Fibroblast of lung (primary cell): ENCODE results near the gene ADAD1. TPM values are rescaled to one million over a fixed set of nuclear protein-coding genes. Genes with fewer than 3 reads are reported as not detected.
A peak's percentile ranks its signal among the peaks of the same experiment; 100 is the strongest.

ENCODE experiments used
- DNase-seq, 2 donors: peaks; one replicate each; pipeline versions ENCODE4 v3.0.0 to v3.0.0-alpha.2; 2010; ENCODE audit warnings: low read depth in 2 of 2
- H2AFZ ChIP-seq: 2 replicates; pipeline ENCODE4 v1.5.1; 2012; ENCODE audit warnings: low read length, control low read depth, inconsistent platforms
- H3K27ac ChIP-seq: 2 replicates; pipeline ENCODE4 v1.5.1; 2011; ENCODE audit warnings: low read length, control low read depth; ENCODE audit not compliant: insufficient read depth
- H3K27me3 ChIP-seq: 2 replicates; pipeline ENCODE4 v1.5.1; 2011; ENCODE audit warnings: mild to moderate bottlenecking, low read length; ENCODE audit not compliant: control insufficient read depth, insufficient read depth
- H3K36me3 ChIP-seq: 2 replicates; pipeline ENCODE4 v1.5.1; 2011; ENCODE audit warnings: low read length; ENCODE audit not compliant: control insufficient read depth, insufficient read depth
- H3K4me1 ChIP-seq: 2 replicates; pipeline ENCODE4 v1.5.1; 2011; ENCODE audit warnings: low read length; ENCODE audit not compliant: control insufficient read depth, insufficient read depth; ENCODE audit errors: extremely low read depth
- H3K4me2 ChIP-seq: 2 replicates; pipeline ENCODE4 v1.5.1; 2011; ENCODE audit warnings: low read length, control low read depth; ENCODE audit not compliant: insufficient read depth; ENCODE audit errors: extremely low read depth
- H3K4me3 ChIP-seq, 4 experiments: fragments of 200-600 bp in 1 of 4; sonication (generic) in 1 of 4; replicated peaks in 1 of 4; 2 replicates each; pipeline ENCODE4 v1.5.1; 2011 to 2016; ENCODE audit warnings: low read length in 4 of 4, low read depth in 3 of 4, mild to moderate bottlenecking in 3 of 4, control low read depth in 2 of 4, inconsistent platforms in 1 of 4, mixed read lengths in 1 of 4; ENCODE audit not compliant: insufficient read depth in 1 of 4; ENCODE audit errors: control extremely low read depth in 1 of 4
- H3K79me2 ChIP-seq: 2 replicates; pipeline ENCODE4 v1.5.1; 2012; ENCODE audit warnings: mild to moderate bottlenecking, low read length, inconsistent platforms; ENCODE audit not compliant: control insufficient read depth, insufficient read depth
- H3K9ac ChIP-seq: 2 replicates; pipeline ENCODE4 v1.5.1; 2011; ENCODE audit warnings: mild to moderate bottlenecking, low read length, control low read depth; ENCODE audit not compliant: insufficient read depth
- H3K9me3 ChIP-seq: 2 replicates; pipeline ENCODE4 v1.5.1; 2012; ENCODE audit warnings: low read depth, low read length; ENCODE audit not compliant: control insufficient read depth, insufficient read depth
- H4K20me1 ChIP-seq: 2 replicates; pipeline ENCODE4 v1.5.1; 2011; ENCODE audit warnings: low read length; ENCODE audit not compliant: control insufficient read depth, insufficient read depth; ENCODE audit errors: extremely low read depth
- EZH2 ChIP-seq: IDR thresholded peaks from 2 replicates; pipeline ENCODE4 v1.5.1; 2012; ENCODE audit warnings: low read length, control low read depth, mild to moderate bottlenecking; ENCODE audit errors: missing control alignments
- polyA plus RNA-seq, 2 donors: library from polyadenylated mRNA; depleted of rRNA in 1 of 2; stranded (reverse) in 1 of 2; unstranded in 1 of 2; fragments of >200 nt; gene quantifications; 2 replicates each; pipeline ENCODE4 v1.2.1, GENCODE V29; 2011 to 2012; ENCODE audit warnings: missing spikeins in 1 of 2
- total RNA-seq: library from RNA; depleted of rRNA; stranded (reverse); fragments of >200 nt; gene quantifications from 2 replicates; pipeline ENCODE4 v1.2.1, GENCODE V29; 2014
- TF ChIP-seq, protein P1 (sequence below), 2 donors: IDR thresholded peaks in 1 of 2; conservative IDR thresholded peaks in 1 of 2; 1 replicate in 1 of 2; 2 replicates in 1 of 2; pipeline ENCODE4 v1.5.1; 2011 to 2012; ENCODE audit warnings: low read length in 2 of 2, control low read depth in 1 of 2, inconsistent platforms in 1 of 2, low read depth in 1 of 2, mild to moderate bottlenecking in 1 of 2

The ADAD1 gene
- total and polyA plus RNA-seq, 2 donors (not counting 1 experiment from before 2014, with no cell fraction given) = not detected

DNA sequence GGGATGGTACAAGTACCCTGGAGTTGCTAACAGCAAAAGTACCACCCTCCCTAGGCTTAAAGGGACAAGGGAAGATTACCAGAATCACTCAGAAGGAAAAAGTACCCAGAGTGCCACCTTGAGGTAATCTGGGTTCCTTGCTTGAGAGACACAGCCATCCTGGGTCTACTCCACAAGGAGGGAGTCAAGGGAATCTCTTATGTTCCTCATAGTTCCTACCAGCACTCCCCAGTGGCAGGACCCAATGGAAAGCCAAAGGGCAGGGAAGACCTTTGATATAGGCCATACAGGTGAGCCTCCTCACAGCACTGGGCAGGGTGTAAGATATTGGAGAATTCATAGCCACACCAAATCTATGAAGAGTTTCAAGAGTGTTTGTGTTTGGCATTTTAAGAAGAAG, 72.0 kb downstream of the ADAD1 start:
- H3K27me3 ChIP-seq = no peaks in the 10 kb centered on the region
- no peak overlapping the region for H3K9ac ChIP-seq
- H2AFZ ChIP-seq = no peak overlapping the region
- H3K9me3 ChIP-seq = no peaks in the 10 kb centered on the region
- no peaks in the 10 kb centered on the region for H4K20me1 ChIP-seq
- no peak overlapping the region for H3K4me2 ChIP-seq
- no peaks in the 10 kb centered on the region for H3K36me3 ChIP-seq
- H3K4me3 ChIP-seq = no peak overlapping the region
- TF ChIP-seq, protein P1, sequence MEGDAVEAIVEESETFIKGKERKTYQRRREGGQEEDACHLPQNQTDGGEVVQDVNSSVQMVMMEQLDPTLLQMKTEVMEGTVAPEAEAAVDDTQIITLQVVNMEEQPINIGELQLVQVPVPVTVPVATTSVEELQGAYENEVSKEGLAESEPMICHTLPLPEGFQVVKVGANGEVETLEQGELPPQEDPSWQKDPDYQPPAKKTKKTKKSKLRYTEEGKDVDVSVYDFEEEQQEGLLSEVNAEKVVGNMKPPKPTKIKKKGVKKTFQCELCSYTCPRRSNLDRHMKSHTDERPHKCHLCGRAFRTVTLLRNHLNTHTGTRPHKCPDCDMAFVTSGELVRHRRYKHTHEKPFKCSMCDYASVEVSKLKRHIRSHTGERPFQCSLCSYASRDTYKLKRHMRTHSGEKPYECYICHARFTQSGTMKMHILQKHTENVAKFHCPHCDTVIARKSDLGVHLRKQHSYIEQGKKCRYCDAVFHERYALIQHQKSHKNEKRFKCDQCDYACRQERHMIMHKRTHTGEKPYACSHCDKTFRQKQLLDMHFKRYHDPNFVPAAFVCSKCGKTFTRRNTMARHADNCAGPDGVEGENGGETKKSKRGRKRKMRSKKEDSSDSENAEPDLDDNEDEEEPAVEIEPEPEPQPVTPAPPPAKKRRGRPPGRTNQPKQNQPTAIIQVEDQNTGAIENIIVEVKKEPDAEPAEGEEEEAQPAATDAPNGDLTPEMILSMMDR (conservative IDR thresholded peaks at IDR 0.05 in 1 of 2, IDR thresholded peaks at IDR 0.05 in 1 of 2; ENCODE audit: low read depth in 1 of 2, low read length in 2 of 2) = peak; percentile 23 to 49
- no peak for TF ChIP-seq EZH2
- no peaks in the 10 kb centered on the region for H3K4me1 ChIP-seq
- H3K79me2 ChIP-seq = no peaks in the 10 kb centered on the region
- H3K27ac ChIP-seq = no peak overlapping the region
- peak in 1 of 2 donors; percentile 33 for DNase-seq

DNA sequence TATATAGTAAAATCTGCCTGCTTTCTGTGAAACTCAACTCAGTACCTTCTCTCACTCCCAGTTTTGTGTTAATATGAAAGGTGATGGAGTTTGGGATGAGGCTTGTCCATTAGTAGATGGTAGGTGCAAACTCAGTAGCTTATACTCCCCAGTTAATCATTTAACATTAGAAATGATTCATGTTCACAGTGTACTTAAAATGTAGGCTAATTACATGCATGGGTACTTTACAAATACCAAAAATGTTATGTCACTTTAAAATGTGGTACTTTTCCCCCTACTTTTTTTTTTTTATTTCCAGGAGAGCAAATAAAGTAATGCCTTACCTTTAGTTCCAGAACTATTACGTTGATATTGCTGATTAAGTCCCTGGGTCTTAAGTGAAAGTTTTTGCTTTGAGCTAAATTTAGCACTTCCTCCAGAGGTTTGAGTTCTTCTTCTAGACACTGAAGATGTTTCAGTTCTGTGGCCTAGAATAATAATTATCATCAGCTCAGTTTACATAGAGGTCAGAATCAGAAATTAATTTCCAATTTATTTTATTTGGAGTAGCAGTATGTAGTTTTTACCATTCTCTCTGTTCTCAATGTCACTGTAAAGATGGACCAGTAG, 74.7 kb downstream of the ADAD1 start:
- TF ChIP-seq EZH2 = no peak
- TF ChIP-seq, protein P1 (conservative IDR thresholded peaks at IDR 0.05 in 1 of 2, IDR thresholded peaks at IDR 0.05 in 1 of 2; ENCODE audit: low read depth in 1 of 2, low read length in 2 of 2) = no peak
- Histone ChIP-seq H3K79me2 (no peaks in the 10 kb centered on the region), H3K4me3 (no peak overlapping the region), H3K27ac (no peak overlapping the region), H3K36me3 (no peaks in the 10 kb centered on the region), H3K9ac (no peak overlapping the region), H4K20me1 (no peaks in the 10 kb centered on the region), H3K27me3 (no peaks in the 10 kb centered on the region), H3K4me2 (no peak overlapping the region), H3K9me3 (no peaks in the 10 kb centered on the region), H2AFZ (no peak overlapping the region), H3K4me1 (no peaks in the 10 kb centered on the region)
- no peak for DNase-seq

DNA sequence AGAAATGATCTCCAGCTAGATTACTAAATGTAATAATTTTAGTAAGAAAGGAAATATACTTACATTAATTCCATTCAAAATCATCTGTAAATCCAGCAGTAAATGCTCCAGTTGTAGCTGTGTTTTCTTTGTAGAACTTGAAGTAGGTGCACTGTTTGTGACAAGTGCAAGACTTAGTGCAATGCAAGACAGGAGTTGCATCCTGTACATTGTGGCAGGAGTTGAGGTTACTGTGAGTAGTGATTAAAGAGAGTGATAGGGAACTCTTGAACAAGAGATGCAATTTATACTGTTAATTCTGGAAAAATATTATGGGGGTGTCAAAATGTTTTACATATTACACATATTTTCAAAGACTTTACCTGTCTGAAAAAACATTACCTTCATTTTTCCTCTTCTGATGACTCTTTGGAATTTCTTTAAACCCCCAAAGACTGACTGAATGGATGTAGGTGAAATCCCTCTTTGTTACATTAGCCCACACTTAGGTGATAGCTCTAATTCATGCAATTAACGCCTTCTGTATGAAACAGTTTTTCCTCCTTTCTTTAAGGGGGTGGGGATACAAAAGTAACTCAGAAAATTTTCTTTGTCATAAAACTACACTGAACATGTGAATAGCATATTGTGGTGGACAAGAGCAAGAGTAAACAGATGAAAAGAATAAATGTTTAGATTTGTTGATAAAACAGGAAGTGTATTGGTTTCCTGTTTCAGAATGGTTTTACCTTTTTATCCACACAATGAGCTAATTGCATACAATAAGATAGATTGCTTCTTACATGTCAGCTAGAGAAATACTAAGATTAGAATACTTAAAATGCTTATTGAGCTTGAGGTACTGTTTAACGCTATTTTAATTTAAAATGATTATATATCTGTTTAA, 77.7 kb downstream of the ADAD1 start, which contains the start of gene IL2:
Gene IL2 (minus strand): TSS at position 495 of the 886 bp plus-strand sequence. CDS start 285 bp downstream, at position 210.
- no peak within 1 kb of the TSS for H3K4me3 ChIP-seq
- H2AFZ ChIP-seq = no peak within 1 kb of the TSS
- H3K4me1 ChIP-seq = no peaks in the 10 kb centered on the region
- no peak for DNase-seq
- H3K27ac ChIP-seq = no peak within 1 kb of the TSS
- no peaks in the 10 kb centered on the region for H3K27me3 ChIP-seq
- no peaks in the 10 kb centered on the region for H3K9me3 ChIP-seq
- no peaks in the 10 kb centered on the region for H4K20me1 ChIP-seq
- H3K36me3 ChIP-seq = no peaks in the 10 kb centered on the region
- H3K4me2 ChIP-seq = no peak within 1 kb of the TSS
- H3K9ac ChIP-seq = no peak within 1 kb of the TSS
- TF ChIP-seq, protein P1 (conservative IDR thresholded peaks at IDR 0.05 in 1 of 2, IDR thresholded peaks at IDR 0.05 in 1 of 2; ENCODE audit: low read depth in 1 of 2, low read length in 2 of 2) = no peak
- no peak for TF ChIP-seq EZH2
- no peaks in the 10 kb centered on the region for H3K79me2 ChIP-seq
